ENCODE measurements around the gene BMPR1B.

GRCh38 chr4:94802091-94802490 is 44.3 kb downstream of the BMPR1B start:
- no peak for TF ChIP-seq POLR2A (IDR thresholded peaks at IDR 0.05; ENCODE audit: low read depth, low read length)
- TF ChIP-seq POLR2AphosphoS5 (IDR thresholded peaks at IDR 0.05; ENCODE audit: low read depth, low read length), result no peak

All from GM12892 (cell line).